Panc1 (cell line): ENCODE measurements around the gene CFD. TPM values are rescaled to one million over a fixed set of nuclear protein-coding genes. Genes with fewer than 3 reads are reported as not detected.

ENCODE experiments used
- ATAC-seq: fragments of 200-7000 bp; cut with Tn5 transposase; 2 replicates; pipeline ENCODE4 v1.9.1; 2020; ENCODE audit warnings: mild to moderate bottlenecking, moderate library complexity
- BruUV-seq: library from RNA; stranded (reverse); fragments of 400-500 nt; replicated peaks from 2 replicates; lab custom pipeline; 2021; lab: Mats Ljungman, UMichigan
- CTCF ChIA-PET: fragments of 300-600 bp; sonication (Branson Sonifier 250); formaldehyde crosslinking; loops from one replicate; lab custom pipeline; 2022; ENCODE audit warnings: antibody characterized with exemption; lab: Charles Lee
- POLR2A ChIA-PET: fragments of 300-600 bp; sonication (Branson Sonifier 250); formaldehyde crosslinking; loops from one replicate; lab custom pipeline; 2022; ENCODE audit warnings: antibody characterized with exemption; lab: Charles Lee
- DNase-seq: peaks from one replicate; pipeline ENCODE4 v3.0.0-alpha.2; 2010; ENCODE audit warnings: low read depth, low spot score
- H3K27ac ChIP-seq: 2 replicates; pipeline ENCODE4 v1.5.1; 2011; ENCODE audit warnings: mild to moderate bottlenecking, low read length, inconsistent platforms
- H3K27me3 ChIP-seq: fragments of 200-500 bp; sonication (Bioruptor generic); 2 replicates; pipeline ENCODE4 v1.6.0; 2014; ENCODE audit warnings: low read length, inconsistent platforms; ENCODE audit not compliant: control insufficient read depth, insufficient read depth
- H3K36me3 ChIP-seq: fragments of 200-500 bp; sonication (Bioruptor generic); 2 replicates; pipeline ENCODE4 v1.5.1; 2014; ENCODE audit warnings: inconsistent platforms, mild to moderate bottlenecking, low read length, moderate library complexity; ENCODE audit not compliant: control insufficient read depth, insufficient read depth
- H3K4me1 ChIP-seq: 2 replicates; pipeline ENCODE4 v1.5.1; 2011; ENCODE audit warnings: inconsistent platforms, mild to moderate bottlenecking, low read length, moderate library complexity; ENCODE audit not compliant: control insufficient read depth, insufficient read depth
- H3K4me3 ChIP-seq, 2 experiments: 2 replicates each; pipeline ENCODE4 v1.5.1; 2011 to 2012; ENCODE audit warnings: low read depth in 2 of 2, low read length in 2 of 2, mild to moderate bottlenecking in 2 of 2, inconsistent platforms in 1 of 2, moderate library complexity in 1 of 2
- H3K9me3 ChIP-seq: fragments of 200-500 bp; sonication (Bioruptor generic); 2 replicates; pipeline ENCODE4 v1.5.1; 2014; ENCODE audit warnings: low read depth, mild to moderate bottlenecking, inconsistent platforms, low read length, moderate library complexity; ENCODE audit not compliant: control insufficient read depth, insufficient read depth
- POLR2AphosphoS5 ChIP-seq: IDR thresholded peaks from 2 replicates; pipeline ENCODE4 v1.6.1; 2012; ENCODE audit warnings: mild to moderate bottlenecking, low read depth, low read length, moderate library complexity
- SIN3A ChIP-seq: IDR thresholded peaks from 2 replicates; pipeline ENCODE4 v1.6.1; 2012; ENCODE audit warnings: low read depth, mild to moderate bottlenecking, low read length, moderate library complexity, borderline replicate concordance; ENCODE audit not compliant: insufficient read depth
- TCF7L2 ChIP-seq: IDR thresholded peaks from 2 replicates; pipeline ENCODE4 v1.6.1; 2011; ENCODE audit warnings: mild to moderate bottlenecking, low read depth, low read length, inconsistent platforms
- in situ Hi-C: cut with HindIII; loops from 2 replicates; pipeline ENCODE4 v1.10.0; 2016; ENCODE audit warnings: low sequenced_read_pairs, low pct_unique_long_range_greater_than_20kb
- intact Hi-C: fragments of 100-400 bp; cut with micrococcal nuclease; formaldehyde crosslinking; loops from one replicate; pipeline ENCODE4 v1.10.0; 2022; ENCODE audit not compliant: unreplicated experiment
- total RNA-seq: library from RNA; stranded (reverse); gene quantifications from one replicate; pipeline ENCODE4 v1.2.1, GENCODE V29; 2021; ENCODE audit not compliant: unreplicated experiment
- TF ChIP-seq, protein P1 (sequence below): fragments of 450-650 bp; IDR thresholded peaks from 2 replicates; pipeline ENCODE4 v1.5.1; 2017; ENCODE audit warnings: mild to moderate bottlenecking
- TF ChIP-seq, protein P2 (sequence below), 2 experiments: IDR thresholded peaks; 2 replicates each; pipeline ENCODE4 v1.6.1; 2011 to 2012; ENCODE audit warnings: low read depth in 2 of 2, control low read depth in 1 of 2, low read length in 1 of 2, mild to moderate bottlenecking in 1 of 2, moderate library complexity in 1 of 2; ENCODE audit not compliant: insufficient read depth in 1 of 2

The CFD gene
- total RNA-seq, 1 experiment from 2014 or later, result 9.9 TPM

DNA sequence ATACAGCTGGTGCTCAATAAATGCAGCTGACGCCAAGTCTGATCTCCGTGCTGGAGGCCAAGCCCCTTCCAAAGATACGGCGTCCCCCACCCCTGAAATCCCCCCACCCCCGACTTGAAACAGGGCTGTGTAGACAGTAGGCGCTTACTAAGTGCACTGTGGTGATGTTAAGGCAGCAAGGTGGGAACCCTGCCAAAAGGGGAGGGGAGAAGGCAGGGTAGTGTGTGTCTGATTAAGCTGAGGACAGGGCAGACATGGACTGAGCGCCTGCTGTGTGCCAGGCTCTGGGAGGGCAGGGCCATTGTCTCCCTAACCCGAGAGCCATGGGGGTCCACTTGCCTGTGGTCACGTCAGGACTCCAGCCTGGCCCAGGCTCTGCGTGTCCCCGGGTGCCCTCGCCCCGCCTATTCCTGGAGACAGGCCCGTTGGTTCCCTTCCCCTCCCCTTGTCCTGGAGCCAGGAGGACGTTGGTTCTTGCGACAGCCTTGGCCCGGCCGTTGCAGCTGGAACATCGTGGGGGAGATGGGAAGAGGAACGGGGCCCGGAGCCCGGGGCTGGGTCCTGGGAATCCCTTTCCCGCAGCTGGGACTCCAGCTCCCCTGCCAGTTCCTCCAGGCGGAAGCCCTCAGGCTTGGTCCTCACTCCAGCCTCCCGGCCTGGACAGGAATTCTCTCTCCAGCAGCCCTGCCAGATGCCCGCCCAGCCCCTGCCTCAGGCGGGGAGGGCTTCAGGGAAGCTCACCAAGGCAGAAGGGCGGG, 9.1 kb upstream of the CFD start:
- ChIA-PET POLR2A (interaction anchor here (0.6 to 1.3 kb wide), 3 partner anchors 13 to 97 kb away, joined by 3 to 17 read pairs (median 5); no protein-coding TSS in a partner anchor), CTCF (interaction anchor here (0.6 kb wide), 1 partner anchor 19 kb away, joined by 5 read pairs; no protein-coding TSS in a partner anchor)
- DNase-seq, result no peak
- intact Hi-C loops, result no loop called here
- H3K27ac ChIP-seq, result peak overlapping the region; percentile 55
- TF ChIP-seq, protein P1, sequence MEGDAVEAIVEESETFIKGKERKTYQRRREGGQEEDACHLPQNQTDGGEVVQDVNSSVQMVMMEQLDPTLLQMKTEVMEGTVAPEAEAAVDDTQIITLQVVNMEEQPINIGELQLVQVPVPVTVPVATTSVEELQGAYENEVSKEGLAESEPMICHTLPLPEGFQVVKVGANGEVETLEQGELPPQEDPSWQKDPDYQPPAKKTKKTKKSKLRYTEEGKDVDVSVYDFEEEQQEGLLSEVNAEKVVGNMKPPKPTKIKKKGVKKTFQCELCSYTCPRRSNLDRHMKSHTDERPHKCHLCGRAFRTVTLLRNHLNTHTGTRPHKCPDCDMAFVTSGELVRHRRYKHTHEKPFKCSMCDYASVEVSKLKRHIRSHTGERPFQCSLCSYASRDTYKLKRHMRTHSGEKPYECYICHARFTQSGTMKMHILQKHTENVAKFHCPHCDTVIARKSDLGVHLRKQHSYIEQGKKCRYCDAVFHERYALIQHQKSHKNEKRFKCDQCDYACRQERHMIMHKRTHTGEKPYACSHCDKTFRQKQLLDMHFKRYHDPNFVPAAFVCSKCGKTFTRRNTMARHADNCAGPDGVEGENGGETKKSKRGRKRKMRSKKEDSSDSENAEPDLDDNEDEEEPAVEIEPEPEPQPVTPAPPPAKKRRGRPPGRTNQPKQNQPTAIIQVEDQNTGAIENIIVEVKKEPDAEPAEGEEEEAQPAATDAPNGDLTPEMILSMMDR, result no peak
- TF ChIP-seq POLR2AphosphoS5, result peak; percentile 42; the same call in 1 of the 2 replicates
- H3K36me3 ChIP-seq, result no peaks in the 10 kb centered on the region
- H3K4me3 ChIP-seq, result peak overlapping the region in 1 of 2 experiments; percentile 15; a peak in 1 of 4 replicates
- no peaks in the 10 kb centered on the region for H3K9me3 ChIP-seq
- in situ Hi-C loops, result no loop called here
- no TSS peak for BruUV-seq
- no peaks in the 10 kb centered on the region for H3K27me3 ChIP-seq
- peak; percentile 89 for ATAC-seq
- peaks cover 11% of the 10 kb centered on the region for H3K4me1 ChIP-seq

DNA sequence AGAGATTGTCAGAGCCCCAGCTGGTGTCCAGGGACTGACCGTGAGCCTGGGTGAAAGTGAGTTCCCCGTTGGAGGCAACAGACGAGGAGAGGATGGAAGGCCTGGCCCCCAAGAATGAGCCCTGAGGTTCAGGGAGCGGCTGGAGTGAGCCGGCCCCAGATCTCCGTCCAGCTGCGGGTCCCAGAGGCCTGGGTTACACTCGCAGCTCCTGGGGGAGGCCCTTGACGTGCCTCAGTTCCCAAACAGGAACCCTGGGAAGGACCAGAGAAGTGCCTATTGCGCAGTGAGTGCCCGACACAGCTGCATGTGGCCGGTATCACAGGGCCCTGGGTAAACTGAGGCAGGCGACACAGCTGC, 8.5 kb upstream of the CFD start:
- no peaks in the 10 kb centered on the region for H3K27me3 ChIP-seq
- no peaks in the 10 kb centered on the region for H3K36me3 ChIP-seq
- in situ Hi-C loops, result no loop called here
- DNase-seq (no peak), ATAC-seq (no peak)
- peak overlapping the region in 1 of 2 experiments; percentile 15; a peak in 1 of 4 replicates for H3K4me3 ChIP-seq
- H3K4me1 ChIP-seq, result peaks cover 11% of the 10 kb centered on the region
- intact Hi-C loops, result no loop called here
- H3K9me3 ChIP-seq, result no peaks in the 10 kb centered on the region
- peak overlapping the region; percentile 55 for H3K27ac ChIP-seq
- CTCF ChIA-PET, result interaction anchor here (0.6 kb wide), 1 partner anchor 20 kb away, joined by 5 read pairs; no protein-coding TSS in a partner anchor
- no peak for TF ChIP-seq SIN3A
- no peak for TF ChIP-seq TCF7L2
- no peak for TF ChIP-seq POLR2AphosphoS5
- TF ChIP-seq, protein P1, result no peak
- TF ChIP-seq, protein P2, sequence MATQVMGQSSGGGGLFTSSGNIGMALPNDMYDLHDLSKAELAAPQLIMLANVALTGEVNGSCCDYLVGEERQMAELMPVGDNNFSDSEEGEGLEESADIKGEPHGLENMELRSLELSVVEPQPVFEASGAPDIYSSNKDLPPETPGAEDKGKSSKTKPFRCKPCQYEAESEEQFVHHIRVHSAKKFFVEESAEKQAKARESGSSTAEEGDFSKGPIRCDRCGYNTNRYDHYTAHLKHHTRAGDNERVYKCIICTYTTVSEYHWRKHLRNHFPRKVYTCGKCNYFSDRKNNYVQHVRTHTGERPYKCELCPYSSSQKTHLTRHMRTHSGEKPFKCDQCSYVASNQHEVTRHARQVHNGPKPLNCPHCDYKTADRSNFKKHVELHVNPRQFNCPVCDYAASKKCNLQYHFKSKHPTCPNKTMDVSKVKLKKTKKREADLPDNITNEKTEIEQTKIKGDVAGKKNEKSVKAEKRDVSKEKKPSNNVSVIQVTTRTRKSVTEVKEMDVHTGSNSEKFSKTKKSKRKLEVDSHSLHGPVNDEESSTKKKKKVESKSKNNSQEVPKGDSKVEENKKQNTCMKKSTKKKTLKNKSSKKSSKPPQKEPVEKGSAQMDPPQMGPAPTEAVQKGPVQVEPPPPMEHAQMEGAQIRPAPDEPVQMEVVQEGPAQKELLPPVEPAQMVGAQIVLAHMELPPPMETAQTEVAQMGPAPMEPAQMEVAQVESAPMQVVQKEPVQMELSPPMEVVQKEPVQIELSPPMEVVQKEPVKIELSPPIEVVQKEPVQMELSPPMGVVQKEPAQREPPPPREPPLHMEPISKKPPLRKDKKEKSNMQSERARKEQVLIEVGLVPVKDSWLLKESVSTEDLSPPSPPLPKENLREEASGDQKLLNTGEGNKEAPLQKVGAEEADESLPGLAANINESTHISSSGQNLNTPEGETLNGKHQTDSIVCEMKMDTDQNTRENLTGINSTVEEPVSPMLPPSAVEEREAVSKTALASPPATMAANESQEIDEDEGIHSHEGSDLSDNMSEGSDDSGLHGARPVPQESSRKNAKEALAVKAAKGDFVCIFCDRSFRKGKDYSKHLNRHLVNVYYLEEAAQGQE (IDR thresholded peaks at IDR 0.05; ENCODE audit: insufficient read depth in 1 of 2, low read depth in 2 of 2, low read length in 1 of 2), result no peak
- POLR2A ChIA-PET, result interaction anchor here (1.1 to 1.3 kb wide), 2 partner anchors 12 to 15 kb away, joined by 5 to 17 read pairs; no protein-coding TSS in a partner anchor
- BruUV-seq, result no TSS peak
